Ovary (tissue), 3 donors: ENCODE data around the gene SFMBT2.

ENCODE experiments used
- CTCF ChIP-seq, 3 donors: fragments of 450-650 bp in 2 of 3; fragments of 200-600 bp in 1 of 3; IDR thresholded peaks; one replicate each; pipeline versions ENCODE4 v1.5.1 to v1.8.0; 2016 to 2022; ENCODE audit warnings: antibody characterized with exemption in 3 of 3, mild to moderate bottlenecking in 1 of 3
- POLR2A ChIP-seq: fragments of 450-650 bp; IDR thresholded peaks from one replicate; pipeline ENCODE4 v1.6.1; 2017; ENCODE audit warnings: antibody characterized with exemption, mild to moderate bottlenecking, moderate library complexity
- donor health status: DM: no; HTN: no; CAD: no.

GRCh38 chr10:7410862-7411670 is at the start of gene SFMBT2:
- TF ChIP-seq CTCF (IDR thresholded peaks at IDR 0.05) = peak in 2 of 3 donors; percentile 12 to 25
- peak; percentile 27 for TF ChIP-seq POLR2A
